Measurements from ENCODE around the gene CDAN1. TPM values are rescaled to one million over a fixed set of nuclear protein-coding genes. Genes with fewer than 3 reads are reported as not detected.

Gene CDAN1
- polyA plus RNA-seq, 1 donor from 2014 or later: 16.8 TPM

GRCh38 chr15:42726114-42726513 is 10.8 kb downstream of the CDAN1 start:
- Histone ChIP-seq H2AFZ (ENCODE audit: low read depth, low read length) (no peak overlapping the region), H3K4me2 (ENCODE audit: low read length) (no peak overlapping the region), H3K9me2 (ENCODE audit: insufficient read depth, low read length) (no peaks in the 10 kb centered on the region), H3K4me3 (ENCODE audit: low read length) (no peak overlapping the region), H3K9me3 (ENCODE audit: low read length) (no peaks in the 10 kb centered on the region), H3K9ac (ENCODE audit: low read length) (no peak overlapping the region), H3K27me3 (ENCODE audit: insufficient read depth, low read depth, low read length) (no peaks in the 10 kb centered on the region), H3F3A (ENCODE audit: insufficient read depth, low read length, poor library complexity, severe bottlenecking) (no peaks in the 10 kb centered on the region), H4K20me1 (ENCODE audit: insufficient read depth) (no peaks in the 10 kb centered on the region), H3K79me2 (replicated peaks; ENCODE audit: insufficient read depth, low read length) (no peaks in the 10 kb centered on the region), H3K27ac (ENCODE audit: low read length) (no peak overlapping the region), H3K36me3 (ENCODE audit: insufficient read depth, low read length) (peaks cover 5% of the 10 kb centered on the region)
- TF ChIP-seq CTCF (IDR thresholded peaks at IDR 0.05; ENCODE audit: poor library complexity, severe bottlenecking) (no peak), EP300 (conservative IDR thresholded peaks at IDR 0.05; ENCODE audit: poor library complexity, severe bottlenecking) (no peak), SMC3 (conservative IDR thresholded peaks at IDR 0.05; ENCODE audit: poor library complexity) (no peak), RAD21 (conservative IDR thresholded peaks at IDR 0.05) (no peak), TAF1 (IDR thresholded peaks at IDR 0.05; ENCODE audit: low read depth) (no peak), EZH2 (IDR thresholded peaks at IDR 0.05; ENCODE audit: borderline replicate concordance, insufficient read depth, low read length, poor library complexity, severe bottlenecking) (no peak), MXI1 (conservative IDR thresholded peaks at IDR 0.05; ENCODE audit: poor library complexity, severe bottlenecking) (no peak), REST (IDR thresholded peaks at IDR 0.05; ENCODE audit: borderline replicate concordance) (no peak), POLR2AphosphoS5 (IDR thresholded peaks at IDR 0.05) (no peak)

GRCh38 chr15:42725331-42725903 is 11.5 kb downstream of the CDAN1 start:
- H3K9ac ChIP-seq (ENCODE audit: low read length): no peak overlapping the region
- H3K4me2 ChIP-seq (ENCODE audit: low read length): no peak overlapping the region
- no peaks in the 10 kb centered on the region for H3F3A ChIP-seq (ENCODE audit: insufficient read depth, low read length, poor library complexity, severe bottlenecking)
- H3K36me3 ChIP-seq (ENCODE audit: insufficient read depth, low read length): peaks cover 5% of the 10 kb centered on the region
- TF ChIP-seq RAD21 (conservative IDR thresholded peaks at IDR 0.05): no peak
- no peak for TF ChIP-seq SMC3 (conservative IDR thresholded peaks at IDR 0.05; ENCODE audit: poor library complexity)
- no peak for TF ChIP-seq TAF1 (IDR thresholded peaks at IDR 0.05; ENCODE audit: low read depth)
- no peak for TF ChIP-seq POLR2AphosphoS5 (IDR thresholded peaks at IDR 0.05)
- TF ChIP-seq REST (IDR thresholded peaks at IDR 0.05; ENCODE audit: borderline replicate concordance): no peak
- no peak for TF ChIP-seq EP300 (conservative IDR thresholded peaks at IDR 0.05; ENCODE audit: poor library complexity, severe bottlenecking)
- no peak for TF ChIP-seq EZH2 (IDR thresholded peaks at IDR 0.05; ENCODE audit: borderline replicate concordance, insufficient read depth, low read length, poor library complexity, severe bottlenecking)
- no peak for TF ChIP-seq CTCF (IDR thresholded peaks at IDR 0.05; ENCODE audit: poor library complexity, severe bottlenecking)
- no peak for TF ChIP-seq MXI1 (conservative IDR thresholded peaks at IDR 0.05; ENCODE audit: poor library complexity, severe bottlenecking)
- no peaks in the 10 kb centered on the region for H3K27me3 ChIP-seq (ENCODE audit: insufficient read depth, low read depth, low read length)
- no peaks in the 10 kb centered on the region for H4K20me1 ChIP-seq (ENCODE audit: insufficient read depth)
- no peaks in the 10 kb centered on the region for H3K9me2 ChIP-seq (ENCODE audit: insufficient read depth, low read length)
- H3K4me3 ChIP-seq (ENCODE audit: low read length): no peak overlapping the region
- no peaks in the 10 kb centered on the region for H3K9me3 ChIP-seq (ENCODE audit: low read length)
- H2AFZ ChIP-seq (ENCODE audit: low read depth, low read length): no peak overlapping the region
- no peak overlapping the region for H3K27ac ChIP-seq (ENCODE audit: low read length)
- no peaks in the 10 kb centered on the region for H3K79me2 ChIP-seq (replicated peaks; ENCODE audit: insufficient read depth, low read length)

Measured in neural cell (in vitro differentiated cells).